HEK293 (cell line): Measurements from ENCODE around the gene KLHDC10.
"Not testable (repeated sequence)": the region's sequence is repeated elsewhere in the genome, so short reads cannot be mapped to it uniquely, and the experiment has no call there.

Experiments
- CTCF ChIA-PET: fragments of 350-600 bp; formaldehyde crosslinking; extraction: SDS; loops from one replicate; lab custom pipeline; 2021; ENCODE audit warnings: antibody characterized with exemption; lab: Yijun Ruan, JAX
- POLR2A ChIA-PET: fragments of 300-600 bp; formaldehyde crosslinking; extraction: SDS; loops from one replicate; lab custom pipeline; 2020; ENCODE audit warnings: antibody characterized with exemption, inconsistent platforms; lab: Yijun Ruan, JAX
- H3K27ac ChIP-seq: fragments of 200-500 bp; sonication (Bioruptor generic); 2 replicates; pipeline ENCODE4 v1.5.1; 2014; ENCODE audit warnings: low read depth, low read length, control low read depth, inconsistent platforms; ENCODE audit errors: extremely low read depth
- H3K36me3 ChIP-seq, 2 experiments: fragments of 200-500 bp in 1 of 2; sonication (Bioruptor generic) in 1 of 2; 1 replicate in 1 of 2; 2 replicates in 1 of 2; pipeline ENCODE4 v1.5.1; 2014 to 2017; ENCODE audit warnings: inconsistent platforms in 2 of 2, low read length in 2 of 2; ENCODE audit not compliant: control insufficient read depth in 2 of 2, insufficient read depth in 1 of 2
- H3K4me1 ChIP-seq: fragments of 200-500 bp; sonication (Bioruptor generic); 2 replicates; pipeline ENCODE4 v1.5.1; 2014; ENCODE audit warnings: mild to moderate bottlenecking, low read length, inconsistent platforms; ENCODE audit not compliant: control insufficient read depth, insufficient read depth
- H3K4me3 ChIP-seq: 2 replicates; pipeline ENCODE4 v1.5.1; 2011; ENCODE audit warnings: low read depth, mild to moderate bottlenecking, control low read depth, low read length, moderate library complexity
- H3K9me3 ChIP-seq: fragments of 200-500 bp; sonication (Bioruptor generic); 2 replicates; pipeline ENCODE4 v1.5.1; 2014; ENCODE audit warnings: low read depth, low read length, inconsistent platforms; ENCODE audit not compliant: control insufficient read depth, insufficient read depth
- AEBP2 ChIP-seq: fragments of 450-650 bp; formaldehyde crosslinking; IDR thresholded peaks from 2 replicates; pipeline ENCODE4 v1.5.1; 2016; ENCODE audit warnings: missing biosample characterization, missing genetic modification characterization, borderline replicate concordance
- FEZF1 ChIP-seq: fragments of 450-650 bp; formaldehyde crosslinking; IDR thresholded peaks from 2 replicates; pipeline ENCODE4 v1.5.1; 2016; ENCODE audit warnings: missing biosample characterization, missing genetic modification characterization
- OVOL3 ChIP-seq: fragments of 450-650 bp; formaldehyde crosslinking; IDR thresholded peaks from 2 replicates; pipeline ENCODE4 v1.5.1; 2016; ENCODE audit warnings: missing biosample characterization, missing genetic modification characterization
- PRDM10 ChIP-seq: fragments of 450-650 bp; formaldehyde crosslinking; IDR thresholded peaks from 2 replicates; pipeline ENCODE4 v1.5.1; 2016; ENCODE audit warnings: missing biosample characterization, missing genetic modification characterization
- ZBTB1 ChIP-seq: fragments of 450-650 bp; formaldehyde crosslinking; IDR thresholded peaks from 2 replicates; pipeline ENCODE4 v1.5.1; 2016; ENCODE audit warnings: missing biosample characterization, missing genetic modification characterization
- ZBTB17 ChIP-seq: fragments of 450-650 bp; formaldehyde crosslinking; IDR thresholded peaks from 2 replicates; pipeline ENCODE4 v1.5.1; 2016; ENCODE audit warnings: missing biosample characterization, missing genetic modification characterization
- ZNF169 ChIP-seq: fragments of 450-650 bp; formaldehyde crosslinking; IDR thresholded peaks from 2 replicates; pipeline ENCODE4 v1.5.1; 2016; ENCODE audit warnings: missing biosample characterization, missing genetic modification characterization
- ZNF223 ChIP-seq: fragments of 450-650 bp; formaldehyde crosslinking; IDR thresholded peaks from 2 replicates; pipeline ENCODE4 v1.5.1; 2016; ENCODE audit warnings: missing biosample characterization, missing genetic modification characterization
- ZNF311 ChIP-seq: fragments of 450-650 bp; formaldehyde crosslinking; IDR thresholded peaks from 2 replicates; pipeline ENCODE4 v1.5.1; 2017; ENCODE audit warnings: missing biosample characterization, missing genetic modification characterization, borderline replicate concordance
- ZNF555 ChIP-seq: fragments of 450-650 bp; formaldehyde crosslinking; conservative IDR thresholded peaks from 2 replicates; pipeline ENCODE4 v1.5.1; 2017; ENCODE audit warnings: missing biosample characterization, mild to moderate bottlenecking, missing genetic modification characterization, inconsistent platforms
- ZNF571 ChIP-seq: fragments of 450-650 bp; formaldehyde crosslinking; IDR thresholded peaks from 2 replicates; pipeline ENCODE4 v1.5.0; 2017; ENCODE audit warnings: missing biosample characterization, missing genetic modification characterization
- ZNF621 ChIP-seq: fragments of 450-650 bp; formaldehyde crosslinking; IDR thresholded peaks from 2 replicates; pipeline ENCODE4 v1.5.1; 2017; ENCODE audit warnings: missing biosample characterization, missing genetic modification characterization
- ZNF707 ChIP-seq: fragments of 450-650 bp; formaldehyde crosslinking; IDR thresholded peaks from 2 replicates; pipeline ENCODE4 v1.5.1; 2016; ENCODE audit warnings: missing biosample characterization, missing genetic modification characterization
- ZSCAN23 ChIP-seq: fragments of 450-650 bp; formaldehyde crosslinking; IDR thresholded peaks from 2 replicates; pipeline ENCODE4 v1.5.1; 2016; ENCODE audit warnings: missing biosample characterization, missing genetic modification characterization
- TF ChIP-seq, protein P1 (sequence below): fragments of 450-650 bp; formaldehyde crosslinking; IDR thresholded peaks from 2 replicates; pipeline ENCODE4 v1.5.1; 2016; ENCODE audit warnings: missing biosample characterization, missing genetic modification characterization
- TF ChIP-seq, protein P2 (sequence below): fragments of 450-650 bp; formaldehyde crosslinking; IDR thresholded peaks from 2 replicates; pipeline ENCODE4 v1.5.1; 2016; ENCODE audit warnings: missing biosample characterization, missing genetic modification characterization

Gene KLHDC10

DNA sequence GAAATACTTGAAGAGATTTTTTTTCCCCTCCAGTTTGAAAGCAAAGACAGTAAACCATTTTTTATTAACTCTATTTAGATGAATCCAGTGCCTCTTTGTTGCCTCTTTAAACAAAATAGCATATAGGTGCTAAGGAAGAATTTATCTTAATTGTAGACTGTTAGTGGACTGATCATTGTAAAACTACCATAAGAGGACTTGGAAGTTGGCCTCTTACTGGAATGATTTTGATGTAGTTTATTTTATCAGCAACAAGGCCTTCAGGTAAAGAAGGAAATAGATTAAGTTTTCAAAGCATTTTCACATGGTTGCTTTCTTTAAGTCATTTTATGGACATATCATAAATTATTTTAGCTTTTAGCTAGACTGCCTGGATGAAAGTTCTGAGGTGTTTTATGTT, 53.2 kb downstream of the KLHDC10 start (continued):
- no peak for TF ChIP-seq PRDM10 (tag by site-specific recombination)
- no peak for TF ChIP-seq OVOL3 (tag by site-specific recombination)
- no peak for TF ChIP-seq ZNF311 (tag by site-specific recombination)
- TF ChIP-seq ZNF223 (tag by site-specific recombination) = no peak
- no peak for TF ChIP-seq FEZF1 (tag by site-specific recombination)

DNA sequence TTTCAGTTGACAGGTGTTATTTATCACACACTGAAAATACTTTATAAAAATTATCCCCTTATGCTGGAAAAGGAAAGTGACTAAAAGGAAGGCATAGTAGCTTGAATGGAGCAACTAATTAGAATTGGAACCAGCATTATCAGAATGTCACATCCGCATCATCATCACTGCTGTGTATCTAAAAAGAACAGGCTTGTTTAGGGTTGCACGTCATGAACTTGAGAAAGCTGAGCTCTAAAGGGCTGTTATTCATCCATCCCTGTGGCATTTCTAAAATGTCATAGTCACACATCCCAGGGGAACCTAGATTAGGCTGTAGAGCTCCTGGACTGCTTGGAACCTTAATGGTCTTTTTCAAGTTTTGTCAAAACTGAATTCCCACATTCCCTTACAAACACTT, 54.4 kb downstream of the KLHDC10 start:
- CTCF ChIA-PET = no interaction called here
- peaks cover 7 to 50% of the 10 kb centered on the region in 2 experiments for H3K36me3 ChIP-seq

GRCh38 chr7:130126840-130127239, 56.5 kb downstream of the KLHDC10 start:
- H3K27ac ChIP-seq, POLR2A ChIA-PET, H3K9me3 ChIP-seq, H3K4me3 ChIP-seq, H3K4me1 ChIP-seq: not testable (repeated sequence)
- peaks cover 12 to 55% of the 10 kb centered on the region in 2 experiments for H3K36me3 ChIP-seq
- CTCF ChIA-PET = interaction anchor here (0.8 kb wide), 1 partner anchor 12 kb away, joined by 4 read pairs; no protein-coding TSS in a partner anchor

More for the DNA sequence above, 54.4 kb downstream of the KLHDC10 start:
- H3K4me1 ChIP-seq = peaks cover 7% of the 10 kb centered on the region; the same call in 1 of the 2 replicates
- POLR2A ChIA-PET = no interaction called here
- H3K9me3 ChIP-seq = no peaks in the 10 kb centered on the region
- H3K27ac ChIP-seq = no peak overlapping the region
- no peak overlapping the region for H3K4me3 ChIP-seq
- TF ChIP-seq, protein P1, sequence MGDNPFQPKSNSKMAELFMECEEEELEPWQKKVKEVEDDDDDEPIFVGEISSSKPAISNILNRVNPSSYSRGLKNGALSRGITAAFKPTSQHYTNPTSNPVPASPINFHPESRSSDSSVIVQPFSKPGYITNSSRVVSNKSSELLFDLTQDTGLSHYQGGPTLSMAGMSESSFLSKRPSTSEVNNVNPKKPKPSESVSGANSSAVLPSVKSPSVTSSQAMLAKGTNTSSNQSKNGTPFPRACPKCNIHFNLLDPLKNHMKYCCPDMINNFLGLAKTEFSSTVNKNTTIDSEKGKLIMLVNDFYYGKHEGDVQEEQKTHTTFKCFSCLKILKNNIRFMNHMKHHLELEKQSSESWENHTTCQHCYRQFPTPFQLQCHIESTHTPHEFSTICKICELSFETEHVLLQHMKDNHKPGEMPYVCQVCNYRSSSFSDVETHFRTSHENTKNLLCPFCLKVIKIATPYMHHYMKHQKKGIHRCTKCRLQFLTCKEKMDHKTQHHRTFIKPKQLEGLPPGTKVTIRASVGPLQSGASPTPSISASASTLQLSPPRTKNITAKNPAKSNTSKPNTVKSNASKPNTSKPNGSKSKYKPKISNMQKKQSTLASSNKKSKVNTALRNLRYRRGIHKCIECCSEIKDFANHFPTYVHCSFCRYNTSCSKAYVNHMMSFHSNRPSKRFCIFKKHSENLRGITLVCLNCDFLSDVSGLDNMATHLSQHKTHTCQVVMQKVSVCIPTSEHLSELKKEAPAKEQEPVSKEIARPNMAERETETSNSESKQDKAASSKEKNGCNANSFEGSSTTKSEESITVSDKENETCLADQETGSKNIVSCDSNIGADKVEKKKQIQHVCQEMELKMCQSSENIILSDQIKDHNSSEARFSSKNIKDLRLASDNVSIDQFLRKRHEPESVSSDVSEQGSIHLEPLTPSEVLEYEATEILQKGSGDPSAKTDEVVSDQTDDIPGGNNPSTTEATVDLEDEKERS (tag by site-specific recombination) = no peak
- TF ChIP-seq, protein P2, sequence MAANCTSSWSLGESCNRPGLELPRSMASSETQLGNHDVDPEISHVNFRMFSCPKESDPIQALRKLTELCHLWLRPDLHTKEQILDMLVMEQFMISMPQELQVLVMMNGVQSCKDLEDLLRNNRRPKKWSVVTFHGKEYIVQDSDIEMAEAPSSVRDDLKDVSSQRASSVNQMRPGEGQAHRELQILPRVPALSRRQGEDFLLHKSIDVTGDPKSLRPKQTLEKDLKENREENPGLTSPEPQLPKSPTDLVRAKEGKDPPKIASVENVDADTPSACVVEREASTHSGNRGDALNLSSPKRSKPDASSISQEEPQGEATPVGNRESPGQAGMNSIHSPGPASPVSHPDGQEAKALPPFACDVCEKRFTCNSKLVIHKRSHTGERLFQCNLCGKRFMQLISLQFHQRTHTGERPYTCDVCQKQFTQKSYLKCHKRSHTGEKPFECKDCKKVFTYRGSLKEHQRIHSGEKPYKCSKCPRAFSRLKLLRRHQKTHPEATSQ = no peak
- TF ChIP-seq ZBTB17 (tag by site-specific recombination) = no peak
- TF ChIP-seq ZBTB1 (tag by site-specific recombination) = no peak
- TF ChIP-seq, all 188 proteins: peak for 0

DNA sequence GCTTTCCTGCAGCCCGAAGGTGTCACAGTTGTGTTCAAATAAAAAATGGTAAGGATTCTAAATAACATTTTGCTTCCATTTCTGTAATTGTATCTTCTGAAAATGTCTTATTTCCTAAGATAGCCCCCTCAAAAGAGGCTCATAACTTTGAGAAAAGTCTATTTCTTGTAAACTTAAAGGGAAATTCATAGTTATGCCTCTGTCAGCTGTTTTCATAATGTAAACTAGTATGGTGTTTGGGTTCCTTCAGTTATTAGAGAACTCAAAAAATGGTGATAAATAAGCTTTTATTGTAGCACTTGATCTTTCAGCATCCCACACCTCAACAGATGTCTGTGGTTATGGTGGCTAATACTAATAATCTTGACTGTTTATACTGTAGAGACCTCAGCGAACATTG, 57.1 kb downstream of the KLHDC10 start:
- H3K36me3 ChIP-seq = peaks cover 12 to 51% of the 10 kb centered on the region in 2 experiments
- POLR2A ChIA-PET = no interaction called here
- TF ChIP-seq FEZF1 (tag by site-specific recombination) (no peak), ZSCAN23 (tag by site-specific recombination) (no peak), ZNF169 (tag by site-specific recombination) (no peak), ZNF555 (tag by site-specific recombination) (no peak), ZNF707 (tag by site-specific recombination) (no peak), ZNF571 (tag by site-specific recombination) (no peak), ZBTB17 (tag by site-specific recombination) (no peak), AEBP2 (tag by site-specific recombination) (no peak), ZNF621 (tag by site-specific recombination) (no peak)

More for the DNA sequence above, 57.1 kb downstream of the KLHDC10 start:
- Histone ChIP-seq H3K4me3 (no peak overlapping the region), H3K4me1 (peaks cover 7% of the 10 kb centered on the region; the same call in 1 of the 2 replicates), H3K27ac (no peak overlapping the region), H3K9me3 (no peaks in the 10 kb centered on the region)
- CTCF ChIA-PET = interaction anchor here (0.8 kb wide), 1 partner anchor 12 kb away, joined by 4 read pairs; no protein-coding TSS in a partner anchor
